Epidermal melanocyte (primary cell): ENCODE data around the gene CDK8.

ENCODE experiments used
- DNase-seq: peaks from one replicate; pipeline ENCODE4 v3.0.0; 2011; ENCODE audit warnings: low spot score; ENCODE audit not compliant: insufficient read length

Gene CDK8

GRCh38 chr13:26382366-26382765, 128.4 kb downstream of the CDK8 start:
- DNase-seq, result no peak

- DNase-seq, result no peak
These were observed 128.9 kb downstream of the CDK8 start for GRCh38 chr13:26382835-26383234.

GRCh38 chr13:26384587-26384986, 130.7 kb downstream of the CDK8 start:
- no peak for DNase-seq

DNA sequence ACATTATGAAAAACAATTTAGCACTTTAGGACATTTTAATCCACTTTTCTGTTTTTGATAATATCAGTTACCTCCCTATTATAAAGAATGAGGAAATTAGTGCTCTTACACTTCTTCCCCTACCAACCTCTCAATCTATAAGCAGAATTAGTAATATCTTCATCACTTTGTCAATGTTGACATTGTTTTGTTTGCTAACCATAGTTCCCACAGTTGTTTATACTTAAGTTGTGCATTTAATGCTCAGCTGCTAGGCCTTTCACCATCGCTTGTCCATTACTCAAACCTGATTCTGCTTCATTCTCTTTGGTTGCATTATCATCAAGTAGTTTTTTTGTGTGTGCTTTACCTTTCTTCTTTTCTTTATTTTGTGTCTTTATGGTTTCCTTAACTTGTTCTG, 132.1 kb downstream of the CDK8 start:
- no peak for DNase-seq

- DNase-seq, result no peak
These were observed 136.3 kb downstream of the CDK8 start for GRCh38 chr13:26390203-26390602.

DNA sequence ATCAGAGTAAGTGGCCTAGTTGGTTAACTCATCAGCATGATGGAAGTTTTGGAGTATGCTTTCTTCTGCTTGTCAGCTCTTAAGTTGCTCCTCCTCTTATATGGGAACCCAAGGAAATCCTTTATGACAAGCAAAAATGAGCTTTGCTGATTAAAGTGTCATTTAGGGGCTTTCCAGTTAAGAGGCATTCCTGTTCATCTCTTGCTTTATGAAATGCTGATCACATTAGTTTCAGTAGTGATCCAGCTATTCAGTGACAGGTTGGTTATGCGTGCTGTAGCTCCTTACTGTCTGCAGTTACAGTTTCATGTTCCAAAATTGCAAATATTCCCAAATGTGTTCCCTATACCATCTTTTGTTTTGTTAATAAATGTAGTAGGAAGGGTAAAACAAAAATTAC, 146.6 kb downstream of the CDK8 start:
- DNase-seq, result no peak

DNA sequence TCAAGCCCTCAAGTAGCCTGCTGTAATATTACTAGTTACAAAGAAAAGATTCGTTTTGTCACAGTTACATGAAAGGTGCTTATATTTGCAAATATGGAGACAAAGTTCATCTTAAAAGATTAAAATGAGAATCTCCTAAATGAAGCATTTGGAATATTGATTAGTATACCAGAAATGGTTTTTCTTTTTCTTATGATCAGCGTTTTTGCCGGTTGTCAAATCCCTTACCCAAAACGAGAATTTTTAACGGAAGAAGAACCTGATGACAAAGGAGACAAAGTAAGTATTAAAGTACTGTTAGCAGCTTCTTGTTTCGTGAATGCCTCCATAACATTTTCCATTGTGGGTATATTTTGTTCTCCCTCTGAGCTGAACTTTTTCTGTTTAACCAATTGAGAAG, 147.1 kb downstream of the CDK8 start:
- no peak for DNase-seq

DNA sequence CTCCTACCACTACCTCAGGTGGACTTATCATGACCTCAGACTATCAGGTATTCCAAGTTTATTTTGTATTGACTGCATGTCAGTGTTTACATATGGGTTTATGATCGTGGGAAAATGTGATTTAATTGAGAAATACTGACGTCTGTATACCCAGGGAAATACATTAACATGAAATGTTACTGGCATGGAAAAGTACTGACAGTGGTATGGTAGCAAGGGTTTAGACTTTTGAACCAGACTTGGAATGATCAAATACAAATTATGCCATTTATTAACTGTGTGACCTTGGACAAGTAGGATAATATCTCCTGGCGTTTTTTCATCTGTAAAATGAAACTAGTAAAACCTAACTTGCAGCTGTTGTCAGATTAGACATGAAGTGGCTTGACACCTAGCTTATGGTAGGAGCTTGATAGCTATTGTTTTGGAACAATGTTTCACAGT, 147.7 kb downstream of the CDK8 start:
- DNase-seq, result no peak

DNA sequence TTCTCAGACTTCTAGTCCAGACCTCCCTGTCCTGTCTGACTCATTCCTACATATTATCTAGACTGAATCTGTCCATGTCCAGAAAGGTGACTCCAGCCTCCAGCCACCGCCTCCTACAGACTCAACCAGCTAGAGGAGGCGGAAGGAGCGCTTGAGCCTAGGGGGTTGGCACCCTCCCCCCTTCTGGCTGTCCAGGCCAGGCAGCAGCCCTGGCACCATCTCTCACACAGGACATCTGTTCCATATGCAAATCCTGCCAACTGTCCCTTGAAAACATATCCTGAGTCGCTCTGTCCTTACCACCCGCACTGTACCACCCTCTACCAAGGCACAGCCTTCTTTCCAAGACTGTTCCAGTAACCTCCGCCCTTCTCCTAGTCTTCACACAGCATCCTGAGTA, 152.9 kb downstream of the CDK8 start:
- DNase-seq, result no peak

GRCh38 chr13:26411206-26411605, 157.3 kb downstream of the CDK8 start:
- no peak for DNase-seq

- no peak for DNase-seq
These were observed 158.3 kb downstream of the CDK8 start for GRCh38 chr13:26412263-26412662.

DNA sequence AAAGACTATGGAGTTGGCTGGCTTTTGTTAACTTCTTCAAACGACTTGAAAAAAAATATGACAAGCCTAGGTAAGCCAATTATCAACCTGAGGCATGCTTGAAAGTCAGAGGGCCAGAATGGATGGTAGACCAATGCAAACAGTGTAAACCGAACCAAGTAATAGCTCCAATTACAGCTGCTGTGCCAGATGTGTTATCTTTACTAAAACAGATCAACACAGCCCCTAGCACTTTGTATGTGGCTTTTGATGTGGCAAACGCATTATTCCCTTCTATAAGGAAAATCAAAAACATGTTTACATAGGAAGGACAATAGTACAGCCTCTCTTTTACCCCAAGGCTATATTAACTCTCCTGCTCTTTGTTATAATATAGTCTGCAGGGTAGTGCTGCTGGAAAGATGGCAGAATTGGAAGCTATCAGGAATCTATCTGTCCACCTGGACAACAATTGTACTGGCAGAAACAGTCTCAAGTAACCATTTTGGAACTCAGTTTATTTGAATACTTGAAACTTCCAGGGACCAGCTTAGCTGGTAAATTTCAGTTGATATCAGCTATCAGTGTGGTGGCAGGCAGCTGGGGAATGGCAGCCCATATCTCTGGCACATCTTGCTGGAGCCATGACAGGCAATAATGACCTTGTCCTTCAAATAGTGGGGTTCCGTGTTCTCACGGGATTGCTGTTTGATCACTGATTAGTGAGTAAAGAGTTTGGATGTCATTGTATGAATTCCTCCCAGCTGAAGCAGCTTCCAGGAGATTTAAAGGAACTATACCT, 159.2 kb downstream of the CDK8 start:
- no peak for DNase-seq

- no peak for DNase-seq
These were observed 166.5 kb downstream of the CDK8 start for GRCh38 chr13:26420282-26420960.

DNA sequence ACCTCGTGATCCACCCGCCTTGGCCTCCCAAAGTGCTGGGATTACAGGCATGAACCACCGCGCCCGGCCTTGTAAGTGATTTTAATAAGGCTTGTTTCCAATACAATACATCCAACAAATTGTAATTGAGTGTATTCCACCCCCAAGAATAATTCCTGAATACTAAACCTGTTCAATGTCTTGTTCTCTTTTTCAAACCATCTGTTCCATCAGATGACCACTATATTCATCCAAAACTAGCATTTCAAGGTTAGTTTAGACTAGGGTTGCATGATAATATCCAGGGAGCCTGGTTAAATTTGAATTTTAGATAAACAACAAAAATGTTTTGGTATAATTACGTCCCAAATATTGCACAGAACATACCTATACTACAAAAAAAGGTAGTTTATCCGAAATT, 168.1 kb downstream of the CDK8 start:
- DNase-seq, result no peak

DNA sequence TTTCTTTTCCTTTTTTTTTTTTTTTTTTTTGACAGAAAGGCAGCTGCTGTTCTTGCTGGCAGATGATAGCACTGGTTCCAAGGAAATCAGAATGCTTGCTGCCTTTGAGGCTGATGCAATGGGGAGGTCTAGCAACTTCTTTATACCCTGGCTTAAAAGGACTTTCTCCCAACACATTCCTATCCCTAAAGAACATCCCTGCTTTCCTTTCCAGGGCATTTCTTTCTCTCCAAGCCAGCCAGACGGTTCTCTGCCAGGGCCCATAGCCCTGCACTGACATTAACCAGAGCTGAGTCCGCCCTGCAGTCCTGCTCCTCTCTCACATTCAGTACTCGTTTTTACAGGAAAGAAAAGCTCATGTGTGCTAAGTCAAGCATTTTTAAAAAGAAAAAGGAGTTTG, 169.7 kb downstream of the CDK8 start:
- DNase-seq, result no peak

DNA sequence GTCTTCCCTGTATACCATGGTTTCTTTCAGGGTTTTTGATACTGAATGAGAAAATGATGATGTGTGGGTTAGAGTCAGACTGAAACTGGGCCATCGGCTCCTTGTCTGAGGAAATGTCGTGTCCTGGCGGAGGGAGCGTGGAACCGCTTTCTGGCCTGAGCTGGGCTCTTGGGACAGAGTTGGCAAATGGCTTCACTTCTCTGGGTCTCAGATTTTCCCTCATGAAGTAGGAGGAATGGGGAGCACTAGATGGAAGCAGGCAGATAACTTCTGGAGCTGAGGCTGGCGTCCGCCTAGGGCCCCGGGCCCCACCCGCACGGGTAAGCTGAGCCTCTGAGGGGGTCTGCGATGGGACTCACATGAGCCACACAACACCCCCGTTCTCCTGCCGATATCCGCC, 170.3 kb downstream of the CDK8 start:
- no peak for DNase-seq

- no peak for DNase-seq
These were observed 171.8 kb downstream of the CDK8 start for GRCh38 chr13:26425443-26426358.

- DNase-seq, result no peak
These were observed 179.8 kb downstream of the CDK8 start for GRCh38 chr13:26433776-26434175.

- no peak for DNase-seq
These were observed 181.2 kb downstream of the CDK8 start for GRCh38 chr13:26435171-26435570.

DNA sequence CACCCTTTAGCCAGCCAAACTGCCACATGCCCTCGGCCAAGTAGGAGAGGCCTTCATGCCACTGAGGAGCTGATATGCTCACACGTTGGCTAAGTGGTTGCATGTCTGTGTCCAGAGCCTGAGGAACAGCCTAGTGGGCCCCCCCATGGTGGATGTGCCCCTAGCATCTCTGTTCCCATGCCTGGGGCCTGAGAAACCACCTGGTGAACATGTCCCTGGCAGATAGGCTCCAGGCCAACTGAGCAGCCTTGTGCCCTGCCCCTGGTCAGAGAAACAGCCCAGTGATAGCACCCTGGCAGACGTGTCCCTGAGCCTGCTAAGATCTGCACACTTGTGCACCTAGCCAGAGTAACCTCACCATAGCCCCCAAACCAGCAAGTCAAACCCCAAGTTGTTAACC, 181.7 kb downstream of the CDK8 start:
- DNase-seq, result no peak

DNA sequence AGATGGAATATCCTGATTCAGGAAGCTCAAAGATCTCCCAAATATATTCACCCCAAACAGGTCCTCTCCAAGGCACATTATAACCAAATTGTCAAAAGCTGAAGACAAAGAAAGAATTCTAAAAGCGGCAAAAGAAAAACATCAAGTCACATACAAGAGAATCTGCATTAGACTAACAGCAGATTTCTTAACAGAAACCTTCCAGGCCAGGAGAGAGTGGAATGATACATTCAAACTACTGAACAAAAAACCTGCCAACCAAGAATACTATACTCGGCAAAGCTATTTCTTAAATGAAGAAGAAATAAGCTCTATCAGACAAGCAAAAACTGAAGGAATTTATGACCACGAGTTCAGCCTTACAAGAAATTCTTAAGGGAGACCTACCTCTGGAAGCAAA, 183.0 kb downstream of the CDK8 start:
- DNase-seq, result no peak

DNA sequence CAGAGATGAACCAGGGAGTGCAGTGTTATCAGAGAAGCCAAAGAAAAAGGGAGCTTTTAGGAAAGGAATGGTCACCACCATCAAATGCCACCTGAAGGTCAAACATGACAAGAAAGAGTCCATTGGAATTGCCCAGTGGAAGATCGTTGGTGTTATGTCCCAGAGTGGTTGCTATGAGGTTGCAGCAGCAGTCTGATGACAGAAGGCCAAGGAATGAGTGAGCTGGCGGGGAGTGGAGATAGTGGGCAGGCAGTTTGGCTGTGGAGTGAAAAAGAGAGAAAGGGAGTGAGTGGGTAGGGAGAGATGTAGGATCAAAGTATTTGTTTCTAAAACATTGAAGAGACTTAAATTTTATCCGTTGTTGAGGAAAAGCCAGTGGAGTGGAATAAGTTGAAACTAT, 186.2 kb downstream of the CDK8 start:
- no peak for DNase-seq
